Measurements from ENCODE around the gene TBC1D1.

The TBC1D1 gene

GRCh38 chr4:38100474-38101255 lies 209.8 kb downstream of the TBC1D1 start:
- DNase-seq (ENCODE audit: low read depth): no peak

DNA sequence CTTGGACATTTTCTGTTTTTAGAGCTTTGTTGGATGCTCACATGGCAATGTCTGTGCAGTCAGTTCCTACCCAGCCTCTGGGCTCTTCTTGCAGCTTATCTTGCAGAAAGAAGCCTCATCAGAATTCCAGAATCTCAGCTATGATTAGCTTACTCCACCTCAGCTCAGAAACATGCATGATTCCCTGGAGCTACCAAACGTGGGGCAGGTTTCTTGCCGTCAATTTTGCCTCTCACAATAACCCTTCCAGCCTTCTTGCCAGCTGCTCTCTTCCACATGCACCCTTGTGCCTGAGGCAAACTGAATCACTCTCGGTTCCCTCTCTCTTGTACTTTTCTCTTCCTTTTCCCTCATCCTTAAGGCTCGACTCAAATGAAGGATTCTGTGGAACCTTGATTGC lies 210.7 kb downstream of the TBC1D1 start:
- DNase-seq (ENCODE audit: low read depth): no peak

GRCh38 chr4:38102957-38103588 lies 212.2 kb downstream of the TBC1D1 start:
- no peak for DNase-seq (ENCODE audit: low read depth)

- no peak for DNase-seq (ENCODE audit: low read depth)
These were observed 214.8 kb downstream of the TBC1D1 start for GRCh38 chr4:38105475-38106220.

GRCh38 chr4:38106311-38106710 lies 215.4 kb downstream of the TBC1D1 start:
- no peak for DNase-seq (ENCODE audit: low read depth)

- DNase-seq (ENCODE audit: low read depth): no peak
These were observed 216.1 kb downstream of the TBC1D1 start for GRCh38 chr4:38106886-38107514.

GRCh38 chr4:38107818-38108217 lies 216.9 kb downstream of the TBC1D1 start:
- DNase-seq (ENCODE audit: low read depth): no peak

GRCh38 chr4:38109370-38109769 lies 218.5 kb downstream of the TBC1D1 start:
- DNase-seq (ENCODE audit: low read depth): no peak

GRCh38 chr4:38109896-38110295 lies 219.0 kb downstream of the TBC1D1 start:
- DNase-seq (ENCODE audit: low read depth): no peak

GRCh38 chr4:38111024-38111423 lies 220.1 kb downstream of the TBC1D1 start:
- DNase-seq (ENCODE audit: low read depth): no peak

GRCh38 chr4:38111717-38112116 lies 220.8 kb downstream of the TBC1D1 start:
- DNase-seq (ENCODE audit: low read depth): no peak

DNA sequence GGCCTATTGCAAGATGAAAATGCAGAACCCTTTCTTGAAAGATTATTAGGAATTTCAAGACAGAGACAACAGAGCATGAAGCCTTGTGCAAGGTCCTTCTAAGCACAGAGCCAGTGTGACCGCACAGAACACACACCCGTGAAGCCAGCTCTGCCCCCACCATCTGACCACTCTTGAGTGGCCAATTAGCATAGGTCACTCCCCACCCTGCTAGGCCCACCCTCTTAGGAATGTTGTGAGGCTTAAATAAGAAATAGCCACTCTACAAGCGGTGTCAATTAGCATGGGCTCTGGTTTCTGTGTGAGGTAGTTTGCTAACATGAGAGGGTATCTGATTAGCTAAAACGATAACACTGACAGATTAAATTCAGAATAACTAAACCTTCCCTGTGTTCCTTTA lies 222.2 kb downstream of the TBC1D1 start:
- DNase-seq (ENCODE audit: low read depth): no peak

DNA sequence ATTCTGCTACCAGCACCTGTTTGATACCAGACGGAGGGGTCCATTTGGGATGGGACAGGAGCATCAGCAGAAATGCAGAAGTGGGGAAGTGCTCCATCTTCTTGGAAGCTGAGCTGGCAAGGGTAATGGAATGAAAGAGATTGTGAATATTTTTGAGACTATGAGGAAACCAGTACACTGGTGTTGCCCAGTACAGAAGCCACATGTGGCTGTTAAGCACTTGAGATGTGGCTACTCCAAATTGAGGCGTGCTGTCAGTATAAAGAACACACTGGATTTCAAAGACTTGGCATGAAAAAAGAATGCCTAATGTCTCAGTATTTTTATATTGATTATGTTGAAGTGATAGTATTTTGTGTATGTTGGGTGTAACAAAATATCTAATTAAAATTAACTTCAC lies 222.7 kb downstream of the TBC1D1 start:
- no peak for DNase-seq (ENCODE audit: low read depth)

DNA sequence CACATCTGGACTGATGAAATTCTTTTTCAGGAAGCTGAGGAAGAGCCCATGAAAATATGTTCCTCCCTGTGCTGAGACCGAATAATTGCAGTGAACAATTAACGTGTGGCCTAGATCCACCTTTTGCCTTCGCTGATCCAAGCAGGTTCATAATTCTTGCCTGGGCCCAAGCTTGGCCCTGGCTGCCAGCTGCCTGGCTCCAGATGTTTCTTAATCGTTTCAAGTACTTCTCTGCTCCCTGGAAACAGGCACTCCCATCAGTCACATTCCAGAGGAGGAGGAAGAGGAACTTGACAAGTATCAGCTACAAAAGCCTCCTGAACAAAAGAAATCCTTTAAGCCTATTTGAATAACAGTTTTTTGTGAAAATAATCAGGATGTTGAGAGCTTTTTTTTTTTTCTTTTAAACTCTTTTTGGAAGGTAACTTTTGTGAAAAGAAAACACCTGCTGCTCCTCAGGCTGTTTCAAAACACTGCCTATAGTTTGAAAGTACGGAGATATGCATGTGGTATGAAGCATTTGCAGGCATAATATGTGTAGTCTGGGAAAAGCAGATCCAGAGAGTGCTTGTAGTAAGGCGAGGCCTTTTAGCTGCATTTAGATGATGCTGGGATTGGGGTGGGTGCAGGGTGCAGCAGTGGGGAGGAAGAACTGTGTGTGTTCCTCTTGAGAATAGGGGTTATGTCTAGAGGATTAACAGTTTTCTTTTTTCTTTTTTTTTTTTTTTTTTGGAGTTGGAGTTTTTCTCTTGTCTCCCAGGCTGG lies 223.7 kb downstream of the TBC1D1 start:
- DNase-seq (ENCODE audit: low read depth): no peak

GRCh38 chr4:38115601-38116000 lies 224.7 kb downstream of the TBC1D1 start:
- DNase-seq (ENCODE audit: low read depth): no peak

GRCh38 chr4:38117591-38117990 lies 226.7 kb downstream of the TBC1D1 start:
- DNase-seq (ENCODE audit: low read depth): no peak

DNA sequence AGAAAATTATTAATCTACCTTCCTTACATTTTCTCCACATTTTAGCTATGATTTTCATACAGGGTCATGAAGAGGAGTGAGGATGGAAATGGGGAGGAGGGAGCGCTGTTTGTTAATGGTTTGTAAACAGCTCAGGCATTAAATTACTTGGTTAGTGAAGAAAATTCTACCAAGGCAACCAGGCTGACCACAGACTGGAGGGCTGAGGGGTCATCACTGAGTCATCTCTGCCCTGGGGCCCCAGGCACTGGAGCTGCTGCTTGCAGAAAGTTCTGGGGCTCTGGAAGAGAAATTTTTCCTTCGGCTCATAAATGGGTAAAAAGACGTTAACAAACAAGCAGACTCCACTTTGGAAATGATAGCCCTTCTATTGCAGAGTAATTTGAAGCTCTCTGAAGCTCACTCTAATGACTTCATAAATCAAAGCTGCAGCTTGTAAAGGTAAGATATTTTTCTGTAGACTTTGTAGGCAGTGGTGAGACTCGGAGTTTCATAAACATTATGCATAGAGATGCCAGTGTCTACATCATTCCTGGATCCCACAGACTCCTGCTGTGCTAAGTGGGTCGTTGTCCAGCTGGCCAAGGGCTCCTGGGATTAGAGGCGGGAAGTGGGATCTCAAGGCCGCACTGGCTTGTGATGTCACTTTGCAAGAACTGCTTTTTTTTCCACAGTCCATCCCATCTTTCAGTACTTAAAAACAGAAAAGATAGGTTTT lies 228.9 kb downstream of the TBC1D1 start:
- DNase-seq (ENCODE audit: low read depth): no peak

GRCh38 chr4:38120772-38121171 lies 229.9 kb downstream of the TBC1D1 start:
- no peak for DNase-seq (ENCODE audit: low read depth)

- DNase-seq (ENCODE audit: low read depth): no peak
These were observed 231.2 kb downstream of the TBC1D1 start for GRCh38 chr4:38122060-38122459.

DNA sequence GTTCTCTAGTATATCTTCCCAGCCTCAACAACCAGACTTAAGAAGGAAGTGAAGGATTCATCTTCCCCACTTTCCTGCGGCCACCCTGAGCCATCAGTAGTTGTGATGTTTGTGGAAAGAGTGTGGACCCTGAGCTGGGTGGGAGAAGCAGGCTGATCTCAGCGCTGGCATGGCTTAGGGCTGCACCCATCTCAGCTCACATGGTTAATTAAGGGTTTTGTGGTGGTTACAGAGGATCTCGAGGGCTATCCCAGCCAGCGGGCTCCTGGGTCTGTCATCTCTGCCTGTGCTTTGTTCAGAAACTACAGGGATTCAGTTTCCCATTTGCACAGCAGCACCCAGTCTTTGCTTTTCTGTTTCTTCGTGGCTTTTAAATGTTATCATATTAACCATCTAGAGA lies 232.7 kb downstream of the TBC1D1 start:
- no peak for DNase-seq (ENCODE audit: low read depth)

DNA sequence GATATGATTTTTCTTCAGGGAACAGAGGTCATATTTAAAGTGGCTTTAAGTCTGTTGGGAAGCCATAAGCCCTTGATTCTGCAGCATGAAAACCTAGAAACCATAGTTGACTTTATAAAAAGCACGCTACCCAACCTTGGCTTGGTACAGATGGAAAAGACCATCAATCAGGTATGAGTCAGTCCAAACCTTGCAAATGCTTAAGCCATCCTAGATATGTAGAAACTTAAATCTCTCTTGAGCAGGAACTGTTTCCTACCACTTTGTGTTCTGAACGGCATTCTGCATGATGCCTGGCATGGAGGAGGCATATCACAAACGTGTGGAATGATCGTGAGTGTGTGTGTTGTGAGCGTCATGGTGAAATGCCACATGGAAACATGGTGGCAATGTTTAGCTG lies 234.1 kb downstream of the TBC1D1 start:
- DNase-seq (ENCODE audit: low read depth): no peak
